ENCODE data around the gene CC2D2A. TPM values are rescaled to one million over a fixed set of nuclear protein-coding genes. Genes with fewer than 3 reads are reported as not detected.

The CC2D2A gene
- polyA plus RNA-seq, 1 donor from 2014 or later, result 8.6 TPM

DNA sequence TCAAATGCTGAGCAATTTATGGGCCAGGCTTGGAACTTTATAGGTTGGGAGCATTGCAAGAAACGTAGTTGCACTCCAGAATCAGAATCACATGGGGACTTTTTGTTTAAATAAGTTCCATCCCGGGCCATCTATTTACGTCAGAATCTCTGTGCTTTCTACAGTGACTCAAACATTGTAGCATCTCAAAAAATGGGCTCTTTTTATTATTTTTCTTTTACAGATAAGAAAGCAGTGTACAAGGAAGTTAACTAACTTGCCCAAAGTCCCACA is 10.2 kb downstream of the CC2D2A start:
- Histone ChIP-seq H3K9me3 (ENCODE audit: low read length) (no peaks in the 10 kb centered on the region), H3K36me3 (ENCODE audit: insufficient read depth, low read length) (no peaks in the 10 kb centered on the region), H3K27ac (ENCODE audit: low read length) (peak overlapping the region; percentile 1), H2AFZ (ENCODE audit: low read depth, low read length) (peak overlapping the region; percentile 48), H3K79me2 (replicated peaks; ENCODE audit: insufficient read depth, low read length) (no peaks in the 10 kb centered on the region), H3K4me2 (ENCODE audit: low read length) (no peak overlapping the region), H3K27me3 (ENCODE audit: insufficient read depth, low read depth, low read length) (no peaks in the 10 kb centered on the region), H3K4me3 (ENCODE audit: low read length) (peak overlapping the region; percentile 60), H3K9me2 (ENCODE audit: insufficient read depth, low read length) (no peaks in the 10 kb centered on the region), H3K9ac (ENCODE audit: low read length) (peak overlapping the region; percentile 46), H3F3A (ENCODE audit: insufficient read depth, low read length, poor library complexity, severe bottlenecking) (no peaks in the 10 kb centered on the region), H4K20me1 (ENCODE audit: insufficient read depth) (no peaks in the 10 kb centered on the region)
- TF ChIP-seq, protein P1, sequence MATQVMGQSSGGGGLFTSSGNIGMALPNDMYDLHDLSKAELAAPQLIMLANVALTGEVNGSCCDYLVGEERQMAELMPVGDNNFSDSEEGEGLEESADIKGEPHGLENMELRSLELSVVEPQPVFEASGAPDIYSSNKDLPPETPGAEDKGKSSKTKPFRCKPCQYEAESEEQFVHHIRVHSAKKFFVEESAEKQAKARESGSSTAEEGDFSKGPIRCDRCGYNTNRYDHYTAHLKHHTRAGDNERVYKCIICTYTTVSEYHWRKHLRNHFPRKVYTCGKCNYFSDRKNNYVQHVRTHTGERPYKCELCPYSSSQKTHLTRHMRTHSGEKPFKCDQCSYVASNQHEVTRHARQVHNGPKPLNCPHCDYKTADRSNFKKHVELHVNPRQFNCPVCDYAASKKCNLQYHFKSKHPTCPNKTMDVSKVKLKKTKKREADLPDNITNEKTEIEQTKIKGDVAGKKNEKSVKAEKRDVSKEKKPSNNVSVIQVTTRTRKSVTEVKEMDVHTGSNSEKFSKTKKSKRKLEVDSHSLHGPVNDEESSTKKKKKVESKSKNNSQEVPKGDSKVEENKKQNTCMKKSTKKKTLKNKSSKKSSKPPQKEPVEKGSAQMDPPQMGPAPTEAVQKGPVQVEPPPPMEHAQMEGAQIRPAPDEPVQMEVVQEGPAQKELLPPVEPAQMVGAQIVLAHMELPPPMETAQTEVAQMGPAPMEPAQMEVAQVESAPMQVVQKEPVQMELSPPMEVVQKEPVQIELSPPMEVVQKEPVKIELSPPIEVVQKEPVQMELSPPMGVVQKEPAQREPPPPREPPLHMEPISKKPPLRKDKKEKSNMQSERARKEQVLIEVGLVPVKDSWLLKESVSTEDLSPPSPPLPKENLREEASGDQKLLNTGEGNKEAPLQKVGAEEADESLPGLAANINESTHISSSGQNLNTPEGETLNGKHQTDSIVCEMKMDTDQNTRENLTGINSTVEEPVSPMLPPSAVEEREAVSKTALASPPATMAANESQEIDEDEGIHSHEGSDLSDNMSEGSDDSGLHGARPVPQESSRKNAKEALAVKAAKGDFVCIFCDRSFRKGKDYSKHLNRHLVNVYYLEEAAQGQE (IDR thresholded peaks at IDR 0.05; ENCODE audit: borderline replicate concordance), result no peak
- TF ChIP-seq SMC3 (conservative IDR thresholded peaks at IDR 0.05; ENCODE audit: poor library complexity) (no peak), MXI1 (conservative IDR thresholded peaks at IDR 0.05; ENCODE audit: poor library complexity, severe bottlenecking) (no peak), POLR2AphosphoS5 (IDR thresholded peaks at IDR 0.05) (no peak), TAF1 (IDR thresholded peaks at IDR 0.05; ENCODE audit: low read depth) (no peak), EZH2 (IDR thresholded peaks at IDR 0.05; ENCODE audit: borderline replicate concordance, insufficient read depth, low read length, poor library complexity, severe bottlenecking) (no peak), EP300 (conservative IDR thresholded peaks at IDR 0.05; ENCODE audit: poor library complexity, severe bottlenecking) (no peak), RAD21 (conservative IDR thresholded peaks at IDR 0.05) (no peak)
- TF ChIP-seq, protein P2, sequence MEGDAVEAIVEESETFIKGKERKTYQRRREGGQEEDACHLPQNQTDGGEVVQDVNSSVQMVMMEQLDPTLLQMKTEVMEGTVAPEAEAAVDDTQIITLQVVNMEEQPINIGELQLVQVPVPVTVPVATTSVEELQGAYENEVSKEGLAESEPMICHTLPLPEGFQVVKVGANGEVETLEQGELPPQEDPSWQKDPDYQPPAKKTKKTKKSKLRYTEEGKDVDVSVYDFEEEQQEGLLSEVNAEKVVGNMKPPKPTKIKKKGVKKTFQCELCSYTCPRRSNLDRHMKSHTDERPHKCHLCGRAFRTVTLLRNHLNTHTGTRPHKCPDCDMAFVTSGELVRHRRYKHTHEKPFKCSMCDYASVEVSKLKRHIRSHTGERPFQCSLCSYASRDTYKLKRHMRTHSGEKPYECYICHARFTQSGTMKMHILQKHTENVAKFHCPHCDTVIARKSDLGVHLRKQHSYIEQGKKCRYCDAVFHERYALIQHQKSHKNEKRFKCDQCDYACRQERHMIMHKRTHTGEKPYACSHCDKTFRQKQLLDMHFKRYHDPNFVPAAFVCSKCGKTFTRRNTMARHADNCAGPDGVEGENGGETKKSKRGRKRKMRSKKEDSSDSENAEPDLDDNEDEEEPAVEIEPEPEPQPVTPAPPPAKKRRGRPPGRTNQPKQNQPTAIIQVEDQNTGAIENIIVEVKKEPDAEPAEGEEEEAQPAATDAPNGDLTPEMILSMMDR (IDR thresholded peaks at IDR 0.05; ENCODE audit: poor library complexity, severe bottlenecking), result no peak

DNA sequence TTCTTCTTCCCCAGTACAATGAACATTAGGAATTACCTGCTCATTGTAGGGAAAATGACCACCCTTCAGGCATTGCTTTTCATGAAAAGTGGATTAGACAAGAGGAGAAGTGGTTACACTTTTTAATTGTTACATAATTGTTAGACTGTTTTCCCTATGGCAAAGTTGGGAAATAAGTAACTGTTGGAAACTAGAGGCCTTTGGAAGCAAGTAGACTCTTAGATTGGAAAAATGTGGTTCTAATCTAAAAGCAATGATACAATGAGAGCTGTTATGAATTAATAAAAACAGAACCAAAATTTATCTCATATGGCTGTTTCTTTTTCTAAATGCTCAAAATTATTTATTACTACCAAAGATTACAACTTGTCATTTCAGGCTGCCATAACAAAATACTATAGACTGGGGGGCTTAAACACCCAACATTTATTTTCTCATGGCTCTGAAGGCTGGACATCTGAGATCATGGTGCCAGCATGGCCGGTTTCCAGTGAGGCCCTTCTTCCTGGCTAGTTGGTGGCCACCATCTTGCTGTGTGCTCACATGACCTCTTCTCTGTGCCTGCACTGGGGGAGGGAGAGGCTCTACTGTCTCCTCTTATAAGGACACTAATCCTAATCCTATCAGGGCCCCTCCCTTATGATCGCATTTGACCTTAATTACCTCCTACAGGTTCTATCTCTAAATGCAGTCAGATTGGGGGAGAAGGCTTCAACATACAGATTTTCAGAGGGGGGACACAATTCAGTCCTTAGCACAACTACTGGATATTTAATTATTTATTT is 12.5 kb downstream of the CC2D2A start:
- no peaks in the 10 kb centered on the region for H3K36me3 ChIP-seq (ENCODE audit: insufficient read depth, low read length)
- no peaks in the 10 kb centered on the region for H3F3A ChIP-seq (ENCODE audit: insufficient read depth, low read length, poor library complexity, severe bottlenecking)
- no peaks in the 10 kb centered on the region for H4K20me1 ChIP-seq (ENCODE audit: insufficient read depth)
- H3K9me3 ChIP-seq (ENCODE audit: low read length), result peaks cover 3% of the 10 kb centered on the region
- H3K79me2 ChIP-seq (replicated peaks; ENCODE audit: insufficient read depth, low read length), result no peaks in the 10 kb centered on the region
- H3K9me2 ChIP-seq (ENCODE audit: insufficient read depth, low read length), result no peaks in the 10 kb centered on the region
- no peak overlapping the region for H3K4me2 ChIP-seq (ENCODE audit: low read length)
- no peak overlapping the region for H2AFZ ChIP-seq (ENCODE audit: low read depth, low read length)
- TF ChIP-seq MXI1 (conservative IDR thresholded peaks at IDR 0.05; ENCODE audit: poor library complexity, severe bottlenecking) (no peak), TAF1 (IDR thresholded peaks at IDR 0.05; ENCODE audit: low read depth) (no peak), EP300 (conservative IDR thresholded peaks at IDR 0.05; ENCODE audit: poor library complexity, severe bottlenecking) (no peak), RAD21 (conservative IDR thresholded peaks at IDR 0.05) (no peak), EZH2 (IDR thresholded peaks at IDR 0.05; ENCODE audit: borderline replicate concordance, insufficient read depth, low read length, poor library complexity, severe bottlenecking) (no peak), POLR2AphosphoS5 (IDR thresholded peaks at IDR 0.05) (no peak), SMC3 (conservative IDR thresholded peaks at IDR 0.05; ENCODE audit: poor library complexity) (no peak)
- TF ChIP-seq, protein P2 (IDR thresholded peaks at IDR 0.05; ENCODE audit: poor library complexity, severe bottlenecking), result no peak
- TF ChIP-seq, protein P1 (IDR thresholded peaks at IDR 0.05; ENCODE audit: borderline replicate concordance), result no peak
- no peak overlapping the region for H3K4me3 ChIP-seq (ENCODE audit: low read length)
- H3K9ac ChIP-seq (ENCODE audit: low read length), result no peak overlapping the region
- no peak overlapping the region for H3K27ac ChIP-seq (ENCODE audit: low read length)
- no peaks in the 10 kb centered on the region for H3K27me3 ChIP-seq (ENCODE audit: insufficient read depth, low read depth, low read length)

All from neural cell (in vitro differentiated cells).